HK-2 (cell line): ENCODE results near the gene BTBD1.

ENCODE experiments used
- DNase-seq: peaks from one replicate; pipeline ENCODE4 v3.0.0-alpha.2; 2018; ENCODE audit not compliant: unreplicated experiment

Gene BTBD1

GRCh38 chr15:82993144-82993543 lies 73.9 kb downstream of the BTBD1 start:
- DNase-seq, result no peak

DNA sequence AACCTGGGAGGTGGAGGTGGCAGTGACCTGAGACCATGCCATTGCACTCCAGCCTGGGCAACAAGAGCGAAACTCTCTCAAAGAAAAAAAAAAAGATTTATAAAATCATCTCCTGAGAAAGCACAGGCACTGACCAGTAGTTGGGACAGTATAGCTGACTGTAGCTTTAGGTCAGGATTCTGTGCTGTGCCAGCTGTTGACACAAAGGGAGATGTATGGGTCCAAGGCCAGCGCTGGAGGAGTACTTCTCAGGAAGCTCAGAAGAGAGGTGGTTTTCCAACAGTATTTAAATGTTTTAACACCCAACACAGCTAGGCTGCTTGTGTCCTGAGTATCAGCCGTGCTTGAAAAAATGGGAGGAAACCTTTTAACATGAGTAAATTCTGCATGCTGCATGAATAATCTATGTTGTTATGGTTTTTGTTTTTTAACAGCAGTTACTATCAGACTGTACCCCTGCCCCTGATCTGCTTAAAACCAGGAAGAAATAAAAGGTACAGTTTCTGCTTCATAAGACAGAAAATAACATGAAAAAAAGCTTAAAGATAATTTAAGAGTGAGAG lies 74.5 kb downstream of the BTBD1 start:
- DNase-seq, result no peak

- DNase-seq, result no peak
These were observed 80.6 kb downstream of the BTBD1 start for GRCh38 chr15:82986442-82986780.

DNA sequence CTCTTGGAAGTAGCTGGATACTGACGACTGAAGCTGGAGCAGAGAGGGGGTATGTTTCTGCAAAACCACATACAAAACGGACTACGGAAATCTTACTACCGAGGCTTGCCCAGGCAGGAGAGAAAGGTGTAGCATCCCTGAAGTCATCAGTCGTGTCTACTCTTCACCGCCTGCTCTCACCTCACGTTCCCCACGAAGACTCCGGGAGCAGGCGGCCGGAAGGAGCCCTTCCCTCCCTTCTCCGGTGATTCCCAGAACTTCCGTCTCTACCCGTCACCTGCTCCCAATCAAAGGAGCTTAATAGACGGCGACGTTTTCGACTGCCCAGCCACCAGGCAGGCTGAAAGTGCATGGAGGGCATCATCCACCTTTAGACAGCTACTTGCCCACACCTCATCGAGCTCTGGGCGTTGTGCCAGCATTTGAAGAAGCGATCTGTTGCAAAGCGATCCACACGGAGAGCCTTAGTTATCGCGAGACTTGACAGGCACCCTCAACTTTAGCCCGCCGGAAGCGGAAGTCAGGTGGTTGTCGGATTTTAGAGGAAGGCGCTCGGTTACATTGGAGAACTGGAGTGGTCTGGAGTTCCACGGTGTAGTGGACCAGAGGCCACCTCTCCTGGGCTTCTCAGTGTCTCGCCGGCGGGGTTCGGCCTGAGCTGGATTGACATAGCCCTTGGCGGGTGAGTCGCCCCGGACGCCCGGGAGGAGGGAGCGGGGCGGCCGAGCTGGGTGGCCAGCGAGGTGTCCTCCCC lies 81.2 kb downstream of the BTBD1 start, which contains the start of gene RAMAC:
RAMAC (plus strand) TSS at position 523 of the 754 bp plus-strand sequence. CDS start 2,809 bp downstream, outside the sequence.
- DNase-seq, result peak; percentile 89

- DNase-seq, result no peak
These were observed 86.1 kb downstream of the BTBD1 start for GRCh38 chr15:82980981-82981380.

GRCh38 chr15:82979726-82980125 lies 87.3 kb downstream of the BTBD1 start:
- no peak for DNase-seq

- DNase-seq, result no peak
These were observed 88.6 kb downstream of the BTBD1 start for GRCh38 chr15:82978438-82978837.

- DNase-seq, result no peak
These were observed 90.0 kb downstream of the BTBD1 start for GRCh38 chr15:82977076-82977475.

DNA sequence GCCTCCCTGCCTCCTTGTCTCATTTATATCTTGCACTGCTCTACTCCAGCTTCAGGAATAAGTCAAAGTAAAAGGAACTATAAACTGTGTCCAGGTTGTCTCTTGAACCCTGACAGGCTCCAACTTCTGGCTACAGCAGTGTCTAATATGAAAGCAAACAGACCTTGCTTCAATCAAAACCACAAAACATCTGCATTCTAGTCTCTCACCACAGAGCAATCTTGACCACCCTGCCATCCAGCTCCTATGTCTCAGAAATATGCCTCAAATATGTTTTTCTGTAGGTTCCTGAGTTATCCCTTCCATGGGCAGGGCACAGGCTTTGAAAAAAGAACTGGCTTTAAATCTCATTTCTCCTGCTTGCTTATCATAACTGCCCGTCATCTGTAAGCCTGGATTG lies 94.1 kb downstream of the BTBD1 start:
- no peak for DNase-seq

GRCh38 chr15:82971218-82971984 lies 95.7 kb downstream of the BTBD1 start:
- DNase-seq, result no peak

- no peak for DNase-seq
These were observed 96.4 kb downstream of the BTBD1 start for GRCh38 chr15:82970696-82971095.

GRCh38 chr15:82970078-82970686 lies 96.9 kb downstream of the BTBD1 start:
- no peak for DNase-seq

- DNase-seq, result no peak
These were observed 97.7 kb downstream of the BTBD1 start for GRCh38 chr15:82969353-82969752.

DNA sequence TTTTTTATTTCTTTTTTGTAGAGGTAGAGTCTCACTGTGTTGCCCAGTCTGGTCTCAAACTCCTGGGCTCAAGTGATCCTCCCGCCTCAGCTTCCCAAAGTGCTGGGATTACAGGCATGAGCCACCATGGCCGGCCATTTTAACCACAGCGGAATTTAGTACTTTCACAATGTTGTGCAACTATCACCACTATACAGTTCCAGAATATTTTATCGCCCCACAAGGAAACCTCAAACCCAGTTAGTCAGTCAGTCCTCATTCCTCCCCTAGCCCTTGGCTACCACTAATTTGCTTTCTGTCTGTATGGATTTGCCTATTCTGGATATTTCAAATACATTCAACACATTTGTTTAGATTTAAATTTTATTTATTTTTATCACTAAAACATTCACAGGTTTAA lies 99.0 kb downstream of the BTBD1 start:
- DNase-seq, result no peak

DNA sequence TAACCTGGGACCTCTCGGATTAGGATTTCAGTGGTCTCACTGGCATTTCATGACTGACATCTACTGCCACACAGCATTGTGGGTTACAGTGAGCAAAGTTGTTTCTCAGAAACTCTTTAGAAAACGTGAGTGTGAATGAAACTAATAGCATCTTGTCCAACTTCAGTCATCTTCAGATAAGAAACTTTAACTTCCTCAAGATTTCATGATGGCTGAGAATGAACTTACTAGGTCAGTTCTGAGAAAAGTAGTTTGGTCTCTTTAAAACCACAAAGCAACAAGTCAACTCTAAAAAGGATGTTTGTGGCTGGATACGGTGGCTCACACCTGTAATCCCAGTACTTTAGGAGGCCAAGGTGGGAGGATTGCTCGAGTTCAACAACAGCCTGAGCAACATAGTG lies 100.4 kb downstream of the BTBD1 start:
- DNase-seq, result no peak
